Smooth muscle cell (in vitro differentiated cells): Measurements from ENCODE around the gene CRIP3. TPM values are rescaled to one million over a fixed set of nuclear protein-coding genes. Genes with fewer than 3 reads are reported as not detected.

Source experiments
- DNase-seq: peaks from one replicate; lab custom pipeline; 2025; ENCODE audit not compliant: unreplicated experiment; lab: John Stamatoyannopoulos, UW
- H2AFZ ChIP-seq: fragments of 200-600 bp; sonication (generic); 2 replicates; pipeline ENCODE4 v1.6.0; 2016; ENCODE audit warnings: antibody characterized with exemption, low read depth, mild to moderate bottlenecking
- H3F3A ChIP-seq: fragments of 200-600 bp; sonication (generic); 2 replicates; pipeline ENCODE4 v1.6.0; 2017; ENCODE audit warnings: antibody characterized with exemption, low read depth
- H3K27ac ChIP-seq: fragments of 200-600 bp; sonication (generic); 2 replicates; pipeline ENCODE4 v1.5.1; 2016; ENCODE audit warnings: low read depth, mild to moderate bottlenecking
- H3K27me3 ChIP-seq: fragments of 200-600 bp; sonication (generic); 2 replicates; pipeline ENCODE4 v1.6.1; 2016; ENCODE audit warnings: low read depth, mild to moderate bottlenecking
- H3K36me3 ChIP-seq: fragments of 200-600 bp; sonication (generic); 2 replicates; pipeline ENCODE4 v1.5.1; 2016; ENCODE audit warnings: low read depth
- H3K4me1 ChIP-seq: fragments of 200-600 bp; sonication (generic); 2 replicates; pipeline ENCODE4 v1.5.1; 2016; ENCODE audit warnings: low read depth
- H3K4me2 ChIP-seq: fragments of 200-600 bp; sonication (generic); 2 replicates; pipeline ENCODE4 v1.6.0; 2016; ENCODE audit warnings: mild to moderate bottlenecking
- H3K4me3 ChIP-seq: fragments of 200-600 bp; sonication (generic); 2 replicates; pipeline ENCODE4 v1.5.1; 2016; ENCODE audit warnings: mild to moderate bottlenecking
- H3K79me2 ChIP-seq: fragments of 200-600 bp; sonication (generic); 2 replicates; pipeline ENCODE4 v1.6.0; 2016; ENCODE audit warnings: low read depth, mild to moderate bottlenecking
- H3K9ac ChIP-seq: fragments of 200-600 bp; sonication (generic); 2 replicates; pipeline ENCODE4 v1.6.0; 2016; ENCODE audit warnings: low read depth
- H3K9me3 ChIP-seq: fragments of 200-600 bp; sonication (generic); replicated peaks from 2 replicates; pipeline ENCODE4 v1.5.1; 2016; ENCODE audit warnings: low read depth
- H4K20me1 ChIP-seq: fragments of 200-600 bp; sonication (generic); 2 replicates; pipeline ENCODE4 v1.6.0; 2016; ENCODE audit warnings: low read depth
- CTCF ChIP-seq: fragments of 200-600 bp; sonication (generic); IDR thresholded peaks from 2 replicates; pipeline ENCODE4 v1.5.1; 2017; ENCODE audit warnings: borderline replicate concordance, mild to moderate bottlenecking, antibody characterized with exemption; ENCODE audit not compliant: insufficient read depth, poor library complexity, severe bottlenecking
- WGBS: methylation state at CpG from one replicate; pipeline ENCODE4 v1.1.7; 2016; ENCODE audit warnings: low lambda C conversion rate; 5-methylcytosine and 5-hydroxymethylcytosine counted together
- polyA plus RNA-seq: library from polyadenylated mRNA; unstranded; fragments of >200 nt; fragmentation: Nextera tagmentation; extraction: Ambion mirVana; gene quantifications from 2 replicates; pipeline ENCODE4 v1.2.1, GENCODE V29; 2016
- total RNA-seq: library from RNA; depleted of rRNA; stranded (reverse); fragments of >200 nt; gene quantifications from 2 replicates; pipeline ENCODE4 v1.2.3, GENCODE V29; 2014

CRIP3 gene
- total and polyA plus RNA-seq, 2 experiments from 2014 or later = not detected

DNA sequence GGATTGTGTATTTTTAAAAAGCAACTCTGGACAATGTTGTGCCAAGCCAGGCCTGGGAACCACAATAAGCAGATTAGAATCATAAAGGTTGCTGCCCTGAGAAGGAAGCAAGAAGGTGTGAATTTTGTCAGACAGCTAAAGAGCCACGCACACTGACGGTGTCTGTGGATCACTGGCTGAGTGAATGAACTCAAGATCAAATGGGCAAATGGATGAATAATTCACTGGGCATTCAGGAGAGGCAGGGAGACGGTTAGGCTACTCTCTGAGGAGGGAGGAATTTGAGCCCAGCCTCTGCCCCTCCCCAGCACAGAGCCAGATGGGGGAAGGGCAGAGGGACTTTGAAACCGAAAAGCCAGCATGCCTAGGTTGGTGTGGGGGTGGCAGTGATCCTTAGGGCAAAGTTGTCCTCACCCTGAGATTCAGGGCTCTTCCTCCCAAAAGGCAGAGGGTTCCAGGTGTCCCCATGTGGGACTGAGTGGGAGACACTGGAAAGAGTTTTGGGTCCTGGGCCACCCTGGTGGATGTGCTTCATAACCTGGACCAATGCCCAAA lies 30.0 kb downstream of the CRIP3 start:
- no peaks in the 10 kb centered on the region for H3K9me3 ChIP-seq
- H3K4me3 ChIP-seq = no peak overlapping the region
- no peaks in the 10 kb centered on the region for H3K79me2 ChIP-seq
- H4K20me1 ChIP-seq = no peaks in the 10 kb centered on the region
- no peak for DNase-seq
- H3K27ac ChIP-seq = peak overlapping the region; percentile 50
- WGBS = 18% methylated on average over 4 of the region's 4 CpGs
- H3K4me1 ChIP-seq = peaks cover 17% of the 10 kb centered on the region
- no peak overlapping the region for H3K9ac ChIP-seq
- H3F3A ChIP-seq = no peaks in the 10 kb centered on the region
- H3K27me3 ChIP-seq = peaks cover 22% of the 10 kb centered on the region
- H2AFZ ChIP-seq = peak overlapping the region; percentile 26
- H3K4me2 ChIP-seq = peak overlapping the region; percentile 36
- no peak for TF ChIP-seq CTCF
- no peaks in the 10 kb centered on the region for H3K36me3 ChIP-seq

- peak overlapping the region; percentile 26 for H2AFZ ChIP-seq
- DNase-seq = no peak
- H3K9ac ChIP-seq = no peak overlapping the region
- peak overlapping the region; percentile 50 for H3K27ac ChIP-seq
- H3K9me3 ChIP-seq = no peaks in the 10 kb centered on the region
- H3K27me3 ChIP-seq = peaks cover 29% of the 10 kb centered on the region
- TF ChIP-seq CTCF = no peak
- H3K36me3 ChIP-seq = no peaks in the 10 kb centered on the region
- no peak overlapping the region for H3K4me3 ChIP-seq
- no peaks in the 10 kb centered on the region for H4K20me1 ChIP-seq
- H3K79me2 ChIP-seq = no peaks in the 10 kb centered on the region
- H3K4me1 ChIP-seq = peaks cover 17% of the 10 kb centered on the region
- no peaks in the 10 kb centered on the region for H3F3A ChIP-seq
- peak overlapping the region; percentile 36 for H3K4me2 ChIP-seq
- 86% methylated on average over 13 of the region's 13 CpGs for WGBS
Observed at GRCh38 chr6:43277643-43278523, 30.7 kb downstream of the CRIP3 start.

DNA sequence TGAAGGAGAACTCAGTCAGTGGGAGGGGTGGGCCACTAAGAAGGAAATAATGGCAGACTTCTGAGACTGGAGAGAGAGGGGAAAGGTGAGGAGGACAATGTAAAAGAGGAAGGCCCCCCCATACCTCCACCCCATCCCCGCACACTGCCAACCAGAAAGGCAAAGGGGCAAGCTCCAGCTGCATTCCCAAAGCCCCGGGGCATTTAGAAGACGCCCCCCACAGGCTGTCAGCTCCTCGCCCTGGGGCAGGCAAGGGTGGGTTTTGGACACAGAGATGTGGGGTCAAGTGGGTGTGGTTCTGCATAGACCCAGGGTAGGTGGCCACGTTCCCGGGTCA lies 31.4 kb downstream of the CRIP3 start:
- Histone ChIP-seq H4K20me1 (no peaks in the 10 kb centered on the region), H3K4me1 (peaks cover 17% of the 10 kb centered on the region), H3K9ac (no peak overlapping the region), H3K4me2 (no peak overlapping the region), H3K4me3 (no peak overlapping the region), H3K36me3 (no peaks in the 10 kb centered on the region), H3K27ac (no peak overlapping the region), H3F3A (no peaks in the 10 kb centered on the region), H3K79me2 (no peaks in the 10 kb centered on the region), H3K27me3 (peaks cover 34% of the 10 kb centered on the region), H2AFZ (no peak overlapping the region), H3K9me3 (no peaks in the 10 kb centered on the region)
- no peak for TF ChIP-seq CTCF
- WGBS = 95% methylated on average over 6 of the region's 6 CpGs
- no peak for DNase-seq
